ENCODE results near the gene HINT2. TPM values are rescaled to one million over a fixed set of nuclear protein-coding genes. Genes with fewer than 3 reads are reported as not detected.

HINT2 gene
- total RNA-seq, 1 donor from 2014 or later, result 55.7 TPM

GRCh38 chr9:35781066-35781465, 33.8 kb downstream of the HINT2 start:
- intact Hi-C loops (cut with micrococcal nuclease), result no loop called here

GRCh38 chr9:35778496-35778895, 36.3 kb downstream of the HINT2 start:
- intact Hi-C loops (cut with micrococcal nuclease), result no loop called here

GRCh38 chr9:35776018-35776417, 38.8 kb downstream of the HINT2 start:
- intact Hi-C loops (cut with micrococcal nuclease), result no loop called here

GRCh38 chr9:35774907-35775635, 39.8 kb downstream of the HINT2 start:
- intact Hi-C loops (cut with micrococcal nuclease), result no loop called here

GRCh38 chr9:35771943-35772342, 42.9 kb downstream of the HINT2 start:
- intact Hi-C loops (cut with micrococcal nuclease), result no loop called here

GRCh38 chr9:35771534-35771933, 43.3 kb downstream of the HINT2 start:
- intact Hi-C loops (cut with micrococcal nuclease), result no loop called here

GRCh38 chr9:35771075-35771433, 43.8 kb downstream of the HINT2 start:
- intact Hi-C loops (cut with micrococcal nuclease), result no loop called here

- intact Hi-C loops (cut with micrococcal nuclease), result no loop called here
These were observed 45.1 kb downstream of the HINT2 start for GRCh38 chr9:35769763-35770162.

GRCh38 chr9:35767458-35767857, 47.4 kb downstream of the HINT2 start:
- intact Hi-C loops (cut with micrococcal nuclease), result no loop called here

- intact Hi-C loops (cut with micrococcal nuclease), result no loop called here
These were observed 47.8 kb downstream of the HINT2 start for GRCh38 chr9:35766997-35767396.

- intact Hi-C loops (cut with micrococcal nuclease), result no loop called here
These were observed 51.0 kb downstream of the HINT2 start for GRCh38 chr9:35763803-35764202.

- intact Hi-C loops (cut with micrococcal nuclease), result no loop called here
These were observed 51.7 kb downstream of the HINT2 start for GRCh38 chr9:35763181-35763580.

Other genes starting within 250 kb of the HINT2 start
- gene TESK1, start 209.8 kb downstream of the HINT2 start, total RNA-seq, result 30.0 and 33.1 TPM in 2 replicates
- gene CD72, start 196.6 kb downstream of the HINT2 start, total RNA-seq, result 7.0 and 7.3 TPM in 2 replicates
- 198 and 205 TPM in 2 replicates for gene SIT1, start 164.1 kb downstream of the HINT2 start, total RNA-seq
- 5,282 and 6,266 TPM in 2 replicates for gene RMRP, start 157.0 kb downstream of the HINT2 start, total RNA-seq
- 25.6 and 27.2 TPM in 2 replicates for gene CCDC107, start 156.8 kb downstream of the HINT2 start, total RNA-seq
- gene ARHGEF39, start 149.8 kb downstream of the HINT2 start, total RNA-seq, result 14.7 and 15.4 TPM in 2 replicates
- 0.27 and 0.30 TPM in 2 replicates for gene CA9, start 141.1 kb downstream of the HINT2 start, total RNA-seq
- gene TPM2, start 125.1 kb downstream of the HINT2 start, total RNA-seq, result 5.9 and 6.0 TPM in 2 replicates
- 360 and 382 TPM in 2 replicates for gene TLN1, start 82.8 kb downstream of the HINT2 start, total RNA-seq
- gene CREB3, start 82.4 kb downstream of the HINT2 start, total RNA-seq, result 18.0 and 19.9 TPM in 2 replicates
- 54.1 and 62.3 TPM in 2 replicates for gene GBA2, start 65.8 kb downstream of the HINT2 start, total RNA-seq
- 22.8 and 23.3 TPM in 2 replicates for gene RGP1, start 65.8 kb downstream of the HINT2 start, total RNA-seq
- gene MSMP, start 60.8 kb downstream of the HINT2 start, total RNA-seq, result 0.55 TPM in 1 of 2 replicates, not detected in the other
- 9.6 and 10.2 TPM in 2 replicates for gene NPR2, start 23.5 kb downstream of the HINT2 start, total RNA-seq
- 0.95 and 1.4 TPM in 2 replicates for gene SPAG8, start 2.8 kb downstream of the HINT2 start, total RNA-seq
- not detected in 2 replicates for gene FAM221B, start 13.7 kb upstream of the HINT2 start, total RNA-seq
- gene TMEM8B, start 14.2 kb upstream of the HINT2 start, total RNA-seq, result 1.7 and 2.6 TPM in 2 replicates
- gene OR13J1, start 55.4 kb upstream of the HINT2 start, total RNA-seq, result not detected in 2 replicates
- gene HRCT1, start 91.2 kb upstream of the HINT2 start, total RNA-seq, result not detected in 2 replicates
- not detected in 2 replicates for gene SPAAR, start 94.4 kb upstream of the HINT2 start, total RNA-seq
- not detected in 2 replicates for gene OR2S2, start 143.1 kb upstream of the HINT2 start, total RNA-seq
- 6.6 TPM in 2 replicates for gene RECK, start 221.9 kb upstream of the HINT2 start, total RNA-seq

Measured in T-helper 2 cell treated with Interferon-gamma antibody and Interleukin-4, amounts not matched to agents 100 ng/mL and 5 ng/mL, for 36 hours (primary cell).